Measurements from ENCODE around the gene ZPR1. TPM values are rescaled to one million over a fixed set of nuclear protein-coding genes. Genes with fewer than 3 reads are reported as not detected.

ZPR1 gene
- total and polyA plus RNA-seq, 4 donors = 9.4 to 56.1 (median 18.3) TPM

GRCh38 chr11:116833491-116833815 is 45.6 kb upstream of the ZPR1 start:
- DNase-seq (ENCODE audit: low spot score) = no peak
- no peak for TF ChIP-seq YY1 (IDR thresholded peaks at IDR 0.05)
- no peak for TF ChIP-seq TAF1 (conservative IDR thresholded peaks at IDR 0.05)
- no peak for TF ChIP-seq REST (IDR thresholded peaks at IDR 0.05)
- TF ChIP-seq SP1 (IDR thresholded peaks at IDR 0.05) = no peak
- no peak for TF ChIP-seq FOXA1 (IDR thresholded peaks at IDR 0.05)
- TF ChIP-seq NR2F2 (IDR thresholded peaks at IDR 0.05) = peak; percentile 14
- no peak for TF ChIP-seq HNF4G (IDR thresholded peaks at IDR 0.05)
- TF ChIP-seq EGR1 (IDR thresholded peaks at IDR 0.05; ENCODE audit: low read depth in 2 of 2) = peak in 1 of 2 donors; percentile 15
- TF ChIP-seq JUND (IDR thresholded peaks at IDR 0.05) = peak in 1 of 2 donors; percentile 13
- peak; percentile 13 for TF ChIP-seq FOXA2 (IDR thresholded peaks at IDR 0.05)
- TF ChIP-seq ATF3 (IDR thresholded peaks at IDR 0.05) = no peak
- no peak for TF ChIP-seq ZBTB33 (IDR thresholded peaks at IDR 0.05)
- no peak for TF ChIP-seq HNF4A (conservative IDR thresholded peaks at IDR 0.05)
- no peak for TF ChIP-seq RAD21 (IDR thresholded peaks at IDR 0.05)
- TF ChIP-seq GABPA (IDR thresholded peaks at IDR 0.05 in 1 of 2, conservative IDR thresholded peaks at IDR 0.05 in 1 of 2) = no peak
- TF ChIP-seq MAX (IDR thresholded peaks at IDR 0.05) = no peak
- no peak for TF ChIP-seq CTCF (IDR thresholded peaks at IDR 0.05; ENCODE audit: low read depth, low read length, missing input control)
- peak in 1 of 2 donors; percentile 15 for TF ChIP-seq RXRA (IDR thresholded peaks at IDR 0.05)
- Histone ChIP-seq H3K4me1 (ENCODE audit: control insufficient read depth in 4 of 4, insufficient read depth in 4 of 4, low read length in 3 of 4) (peaks cover 8 to 73% (median 33%) of the 10 kb centered on the region in 4 donors), H3K27ac (ENCODE audit: low read depth in 1 of 2, low read length in 2 of 2) (peak overlapping the region; percentile 86 to 94), H3K4me3 (ENCODE audit: low read depth in 1 of 3, low read length in 3 of 3) (peak overlapping the region in 2 of 3 donors; percentile 35 to 47), H3K9ac (ENCODE audit: low read depth in 1 of 2, low read length in 2 of 2) (peak overlapping the region in 1 of 2 donors; percentile 98), H3K27me3 (ENCODE audit: control insufficient read depth in 4 of 4, insufficient read depth in 4 of 4, low read length in 3 of 4) (no peaks in the 10 kb centered on the region), H3K9me3 (ENCODE audit: control insufficient read depth in 4 of 4, low read length in 3 of 4) (no peaks in the 10 kb centered on the region), H3K36me3 (ENCODE audit: control insufficient read depth in 4 of 4, insufficient read depth in 3 of 4, low read depth in 1 of 4, low read length in 3 of 4) (no peaks in the 10 kb centered on the region)
- whole genome bisulfite sequencing = 47% methylated on average over 10 of the region's 10 CpGs

Data from liver (tissue), 9 donors.